Smooth muscle cell (in vitro differentiated cells): ENCODE data around the gene UQCR11. TPM values are rescaled to one million over a fixed set of nuclear protein-coding genes. Genes with fewer than 3 reads are reported as not detected.

Experiments
- DNase-seq: peaks from one replicate; lab custom pipeline; 2025; ENCODE audit not compliant: unreplicated experiment; lab: John Stamatoyannopoulos, UW
- H2AFZ ChIP-seq: fragments of 200-600 bp; sonication (generic); 2 replicates; pipeline ENCODE4 v1.6.0; 2016; ENCODE audit warnings: antibody characterized with exemption, low read depth, mild to moderate bottlenecking
- H3F3A ChIP-seq: fragments of 200-600 bp; sonication (generic); 2 replicates; pipeline ENCODE4 v1.6.0; 2017; ENCODE audit warnings: antibody characterized with exemption, low read depth
- H3K27ac ChIP-seq: fragments of 200-600 bp; sonication (generic); 2 replicates; pipeline ENCODE4 v1.5.1; 2016; ENCODE audit warnings: low read depth, mild to moderate bottlenecking
- H3K27me3 ChIP-seq: fragments of 200-600 bp; sonication (generic); 2 replicates; pipeline ENCODE4 v1.6.1; 2016; ENCODE audit warnings: low read depth, mild to moderate bottlenecking
- H3K36me3 ChIP-seq: fragments of 200-600 bp; sonication (generic); 2 replicates; pipeline ENCODE4 v1.5.1; 2016; ENCODE audit warnings: low read depth
- H3K4me1 ChIP-seq: fragments of 200-600 bp; sonication (generic); 2 replicates; pipeline ENCODE4 v1.5.1; 2016; ENCODE audit warnings: low read depth
- H3K4me2 ChIP-seq: fragments of 200-600 bp; sonication (generic); 2 replicates; pipeline ENCODE4 v1.6.0; 2016; ENCODE audit warnings: mild to moderate bottlenecking
- H3K4me3 ChIP-seq: fragments of 200-600 bp; sonication (generic); 2 replicates; pipeline ENCODE4 v1.5.1; 2016; ENCODE audit warnings: mild to moderate bottlenecking
- H3K79me2 ChIP-seq: fragments of 200-600 bp; sonication (generic); 2 replicates; pipeline ENCODE4 v1.6.0; 2016; ENCODE audit warnings: low read depth, mild to moderate bottlenecking
- H3K9ac ChIP-seq: fragments of 200-600 bp; sonication (generic); 2 replicates; pipeline ENCODE4 v1.6.0; 2016; ENCODE audit warnings: low read depth
- H3K9me3 ChIP-seq: fragments of 200-600 bp; sonication (generic); replicated peaks from 2 replicates; pipeline ENCODE4 v1.5.1; 2016; ENCODE audit warnings: low read depth
- H4K20me1 ChIP-seq: fragments of 200-600 bp; sonication (generic); 2 replicates; pipeline ENCODE4 v1.6.0; 2016; ENCODE audit warnings: low read depth
- WGBS: methylation state at CpG from one replicate; pipeline ENCODE4 v1.1.7; 2016; ENCODE audit warnings: low lambda C conversion rate; 5-methylcytosine and 5-hydroxymethylcytosine counted together
- polyA plus RNA-seq: library from polyadenylated mRNA; unstranded; fragments of >200 nt; fragmentation: Nextera tagmentation; extraction: Ambion mirVana; gene quantifications from 2 replicates; pipeline ENCODE4 v1.2.1, GENCODE V29; 2016
- total RNA-seq: library from RNA; depleted of rRNA; stranded (reverse); fragments of >200 nt; gene quantifications from 2 replicates; pipeline ENCODE4 v1.2.3, GENCODE V29; 2014
- TF ChIP-seq, protein P1 (sequence below): fragments of 200-600 bp; sonication (generic); IDR thresholded peaks from 2 replicates; pipeline ENCODE4 v1.5.1; 2017; ENCODE audit warnings: borderline replicate concordance, mild to moderate bottlenecking, antibody characterized with exemption; ENCODE audit not compliant: insufficient read depth, poor library complexity, severe bottlenecking

The UQCR11 gene
- total and polyA plus RNA-seq, 2 experiments from 2014 or later: 32.3 to 592 TPM

DNA sequence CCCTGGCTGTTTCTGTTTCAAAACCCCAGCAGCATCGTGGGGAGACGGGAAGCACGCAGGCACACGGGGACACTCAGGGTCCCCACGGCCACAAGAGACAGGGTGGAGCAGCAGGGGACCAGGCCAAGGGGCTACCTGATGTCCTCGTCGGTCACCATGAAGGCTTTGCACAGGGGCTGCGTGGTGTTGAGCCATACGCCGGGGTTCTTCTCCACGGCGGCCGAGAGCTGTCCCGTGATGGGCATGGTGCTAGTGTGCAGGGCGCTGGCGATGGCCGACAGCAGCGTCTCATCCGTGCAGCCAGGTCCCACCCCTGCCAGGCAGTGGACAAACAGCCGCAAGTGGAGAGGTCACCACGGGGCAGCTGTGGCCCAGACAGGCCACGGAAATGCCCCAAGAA, 24.3 kb downstream of the UQCR11 start:
- no peak overlapping the region for H3K4me3 ChIP-seq
- H3K9me3 ChIP-seq: no peaks in the 10 kb centered on the region
- DNase-seq: no peak
- H3K27ac ChIP-seq: no peak overlapping the region
- WGBS: 98% methylated on average over 22 of the region's 22 CpGs
- peaks cover 40% of the 10 kb centered on the region for H4K20me1 ChIP-seq
- no peaks in the 10 kb centered on the region for H3F3A ChIP-seq
- H3K9ac ChIP-seq: no peak overlapping the region
- no peak overlapping the region for H3K4me2 ChIP-seq
- H3K79me2 ChIP-seq: peaks cover 13% of the 10 kb centered on the region
- peaks cover 3% of the 10 kb centered on the region for H3K36me3 ChIP-seq
- H3K27me3 ChIP-seq: no peaks in the 10 kb centered on the region
- TF ChIP-seq, protein P1, sequence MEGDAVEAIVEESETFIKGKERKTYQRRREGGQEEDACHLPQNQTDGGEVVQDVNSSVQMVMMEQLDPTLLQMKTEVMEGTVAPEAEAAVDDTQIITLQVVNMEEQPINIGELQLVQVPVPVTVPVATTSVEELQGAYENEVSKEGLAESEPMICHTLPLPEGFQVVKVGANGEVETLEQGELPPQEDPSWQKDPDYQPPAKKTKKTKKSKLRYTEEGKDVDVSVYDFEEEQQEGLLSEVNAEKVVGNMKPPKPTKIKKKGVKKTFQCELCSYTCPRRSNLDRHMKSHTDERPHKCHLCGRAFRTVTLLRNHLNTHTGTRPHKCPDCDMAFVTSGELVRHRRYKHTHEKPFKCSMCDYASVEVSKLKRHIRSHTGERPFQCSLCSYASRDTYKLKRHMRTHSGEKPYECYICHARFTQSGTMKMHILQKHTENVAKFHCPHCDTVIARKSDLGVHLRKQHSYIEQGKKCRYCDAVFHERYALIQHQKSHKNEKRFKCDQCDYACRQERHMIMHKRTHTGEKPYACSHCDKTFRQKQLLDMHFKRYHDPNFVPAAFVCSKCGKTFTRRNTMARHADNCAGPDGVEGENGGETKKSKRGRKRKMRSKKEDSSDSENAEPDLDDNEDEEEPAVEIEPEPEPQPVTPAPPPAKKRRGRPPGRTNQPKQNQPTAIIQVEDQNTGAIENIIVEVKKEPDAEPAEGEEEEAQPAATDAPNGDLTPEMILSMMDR: no peak
- no peak overlapping the region for H2AFZ ChIP-seq
- no peaks in the 10 kb centered on the region for H3K4me1 ChIP-seq

DNA sequence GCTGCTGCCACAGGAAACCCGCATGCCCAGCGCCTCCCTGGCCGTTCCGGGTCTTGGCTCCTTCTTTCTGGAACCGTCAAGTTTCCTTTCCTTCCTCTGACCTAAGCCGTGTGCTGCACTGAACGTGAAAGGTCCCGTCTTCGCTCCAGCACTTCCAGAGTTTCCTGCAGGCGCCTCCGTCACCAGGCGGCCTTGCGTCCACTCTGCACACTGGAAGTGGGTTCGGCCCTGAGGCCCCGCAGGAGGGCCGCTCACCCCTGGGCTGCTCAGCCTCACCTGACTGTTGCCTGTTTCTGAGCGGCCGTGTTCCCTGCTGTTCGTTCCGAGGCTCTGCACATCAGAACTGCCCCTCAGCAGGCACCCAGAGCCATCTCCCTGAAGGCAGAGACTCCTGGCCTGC, 24.9 kb downstream of the UQCR11 start:
- Histone ChIP-seq H4K20me1 (peaks cover 35% of the 10 kb centered on the region), H2AFZ (no peak overlapping the region), H3K36me3 (peaks cover 3% of the 10 kb centered on the region), H3K27ac (no peak overlapping the region), H3K9ac (no peak overlapping the region), H3K9me3 (no peaks in the 10 kb centered on the region), H3K27me3 (no peaks in the 10 kb centered on the region), H3K4me1 (no peaks in the 10 kb centered on the region), H3K4me3 (no peak overlapping the region), H3K79me2 (peaks cover 7% of the 10 kb centered on the region), H3K4me2 (no peak overlapping the region), H3F3A (no peaks in the 10 kb centered on the region)
- 98% methylated on average over 20 of the region's 20 CpGs for WGBS
- TF ChIP-seq, protein P1: no peak
- no peak for DNase-seq

DNA sequence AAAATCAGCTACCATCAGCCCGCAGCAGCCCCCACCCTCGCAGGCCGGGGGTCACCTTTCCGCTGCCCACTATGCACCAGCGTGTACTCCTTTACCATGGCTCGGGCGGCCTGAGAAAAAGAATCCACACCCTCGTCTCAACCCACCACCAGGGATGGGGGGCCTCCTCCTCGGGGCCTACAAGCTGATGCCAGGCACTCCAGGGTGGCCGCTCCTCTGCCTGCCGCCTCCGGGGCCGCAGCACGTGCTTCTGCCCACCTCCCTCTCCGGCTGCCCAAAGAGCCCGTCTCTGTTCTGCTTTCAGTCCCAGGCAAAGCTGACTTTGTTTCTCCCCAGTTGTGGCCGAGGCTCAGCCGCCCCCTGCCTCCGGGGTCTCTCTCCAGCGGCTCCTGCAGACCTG, 26.0 kb downstream of the UQCR11 start:
- Histone ChIP-seq H3K4me2 (no peak overlapping the region), H3K9me3 (no peaks in the 10 kb centered on the region), H3F3A (no peaks in the 10 kb centered on the region), H3K4me3 (no peak overlapping the region), H3K9ac (no peak overlapping the region), H4K20me1 (peaks cover 26% of the 10 kb centered on the region), H2AFZ (no peak overlapping the region), H3K27me3 (no peaks in the 10 kb centered on the region), H3K27ac (no peak overlapping the region), H3K4me1 (no peaks in the 10 kb centered on the region), H3K79me2 (peaks cover 2% of the 10 kb centered on the region), H3K36me3 (peaks cover 3% of the 10 kb centered on the region)
- TF ChIP-seq, protein P1: no peak
- WGBS: 96% methylated on average over 19 of the region's 20 CpGs
- no peak for DNase-seq

DNA sequence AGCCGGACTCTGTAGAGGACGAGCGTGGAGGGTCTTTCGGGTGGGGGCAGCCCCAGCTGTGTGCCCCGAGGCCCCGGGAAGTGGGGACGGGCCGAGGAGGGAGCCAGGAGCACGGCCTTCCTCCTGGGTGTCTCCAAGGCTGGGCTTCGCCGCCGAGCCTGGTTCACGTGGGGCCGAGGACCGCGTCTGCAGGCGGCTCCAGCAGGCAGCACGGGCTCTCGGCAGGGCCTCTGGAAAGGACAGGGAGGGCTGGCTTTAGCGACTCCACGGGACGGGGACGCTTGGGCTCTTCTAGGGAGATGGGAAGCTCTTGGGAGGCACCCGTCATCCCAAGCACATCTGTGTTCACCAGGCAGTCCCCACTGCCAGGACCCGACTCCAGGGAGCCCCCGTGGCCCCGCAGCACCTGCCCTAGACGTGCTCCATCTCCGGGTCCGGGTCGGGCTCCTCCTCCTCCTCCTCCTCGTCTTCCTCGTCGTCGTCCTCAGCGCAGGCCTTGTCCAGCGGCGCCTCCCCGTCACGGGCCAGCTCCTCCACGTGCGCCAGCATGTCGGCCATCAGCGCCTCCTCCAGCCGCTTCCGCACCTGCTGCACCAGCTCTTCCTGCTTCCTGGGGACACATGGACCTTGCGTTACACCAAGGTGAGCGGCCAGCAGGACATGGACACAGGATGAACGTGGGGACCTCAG, 27.2 kb downstream of the UQCR11 start:
- peaks cover 3% of the 10 kb centered on the region for H3K36me3 ChIP-seq
- no peaks in the 10 kb centered on the region for H3K4me1 ChIP-seq
- no peak overlapping the region for H3K4me3 ChIP-seq
- 96% methylated on average over 43 of the region's 49 CpGs for WGBS
- no peaks in the 10 kb centered on the region for H3K27me3 ChIP-seq
- no peak overlapping the region for H3K27ac ChIP-seq
- no peak overlapping the region for H3K9ac ChIP-seq
- no peak for DNase-seq
- H3F3A ChIP-seq: no peaks in the 10 kb centered on the region
- no peaks in the 10 kb centered on the region for H3K9me3 ChIP-seq
- H2AFZ ChIP-seq: no peak overlapping the region
- TF ChIP-seq, protein P1: no peak
- H4K20me1 ChIP-seq: peaks cover 14% of the 10 kb centered on the region
- no peak overlapping the region for H3K4me2 ChIP-seq
- H3K79me2 ChIP-seq: no peaks in the 10 kb centered on the region
